Caco-2 (cell line): ENCODE measurements around the gene FAM234A. TPM values are rescaled to one million over a fixed set of nuclear protein-coding genes. Genes with fewer than 3 reads are reported as not detected.
A peak's percentile ranks its signal among the peaks of the same experiment; 100 is the strongest.

ENCODE experiments used
- BruUV-seq: library from RNA; stranded (reverse); fragments of 400-500 nt; replicated peaks from 2 replicates; lab custom pipeline; 2021; lab: Mats Ljungman, UMichigan
- CTCF ChIA-PET: fragments of 300-600 bp; sonication (Branson Sonifier 250); formaldehyde crosslinking; loops from one replicate; lab custom pipeline; 2022; ENCODE audit warnings: antibody characterized with exemption; lab: Charles Lee
- POLR2A ChIA-PET: fragments of 300-600 bp; sonication (Branson Sonifier 250); formaldehyde crosslinking; loops from one replicate; lab custom pipeline; 2022; ENCODE audit warnings: antibody characterized with exemption; lab: Charles Lee
- DNase-seq, 2 experiments: peaks; one replicate each; pipeline versions ENCODE4 v3.0.0 to v3.0.0-alpha.2; 2020 to 2022
- H3K27me3 ChIP-seq: replicated peaks from 2 replicates; pipeline ENCODE4 v1.6.0; 2011; ENCODE audit warnings: low read length; ENCODE audit not compliant: control insufficient read depth, insufficient read depth
- H3K36me3 ChIP-seq: 2 replicates; pipeline ENCODE4 v1.5.1; 2011; ENCODE audit warnings: low read length; ENCODE audit not compliant: control insufficient read depth, insufficient read depth
- H3K4me1 ChIP-seq: fragments of 250-450 bp; sonication (Bioruptor Pico); 2 replicates; pipeline ENCODE4 v1.5.1; 2020; ENCODE audit warnings: mild to moderate bottlenecking
- H3K4me3 ChIP-seq: 2 replicates; pipeline ENCODE4 v1.5.1; 2011; ENCODE audit warnings: low read depth, mild to moderate bottlenecking, control low read depth, low read length
- H3K9me3 ChIP-seq: fragments of 250-450 bp; sonication (Bioruptor Pico); 2 replicates; pipeline ENCODE4 v1.5.1; 2020; ENCODE audit warnings: mild to moderate bottlenecking, moderate library complexity
- H3K27ac Mint-ChIP-seq: one replicate; pipeline ENCODE4 v1.8.0; 2022; ENCODE audit warnings: mixed read lengths; ENCODE audit not compliant: unreplicated experiment
- H3K27me3 Mint-ChIP-seq: one replicate; pipeline ENCODE4 v1.8.0; 2022; ENCODE audit warnings: mixed read lengths; ENCODE audit not compliant: insufficient read depth, unreplicated experiment
- H3K36me3 Mint-ChIP-seq: one replicate; pipeline ENCODE4 v1.8.0; 2022; ENCODE audit warnings: mild to moderate bottlenecking, mixed read lengths; ENCODE audit not compliant: insufficient read depth, unreplicated experiment
- H3K4me1 Mint-ChIP-seq: one replicate; pipeline ENCODE4 v1.8.0; 2022; ENCODE audit warnings: low read depth, mixed read lengths; ENCODE audit not compliant: unreplicated experiment
- H3K4me3 Mint-ChIP-seq: one replicate; pipeline ENCODE4 v1.8.0; 2022; ENCODE audit warnings: mild to moderate bottlenecking, moderate library complexity, mixed read lengths; ENCODE audit not compliant: unreplicated experiment
- H3K9me3 Mint-ChIP-seq: one replicate; pipeline ENCODE4 v1.8.0; 2022; ENCODE audit warnings: mixed read lengths; ENCODE audit not compliant: unreplicated experiment
- intact Hi-C: fragments of 100-400 bp; cut with micrococcal nuclease; formaldehyde crosslinking; loops from one replicate; pipeline ENCODE4 v1.10.0; 2022; ENCODE audit not compliant: unreplicated experiment
- total RNA-seq: library from RNA; stranded (reverse); gene quantifications from 2 replicates; pipeline ENCODE4 v1.2.3, GENCODE V29; 2022
- TF ChIP-seq, protein P1 (sequence below), 2 experiments: fragments of 200-600 bp in 1 of 2; IDR thresholded peaks; 1 replicate in 1 of 2; 2 replicates in 1 of 2; pipeline versions ENCODE4 v1.5.1 to v1.8.0; 2011 to 2022; ENCODE audit warnings: antibody characterized with exemption in 1 of 2, control low read depth in 1 of 2, inconsistent platforms in 1 of 2, low read depth in 1 of 2, low read length in 1 of 2, mild to moderate bottlenecking in 1 of 2, moderate library complexity in 1 of 2; ENCODE audit not compliant: insufficient read depth in 1 of 2, severe bottlenecking in 1 of 2, unreplicated experiment in 1 of 2

The FAM234A gene
- total RNA-seq, 1 experiment from 2014 or later: 77.7 TPM

DNA sequence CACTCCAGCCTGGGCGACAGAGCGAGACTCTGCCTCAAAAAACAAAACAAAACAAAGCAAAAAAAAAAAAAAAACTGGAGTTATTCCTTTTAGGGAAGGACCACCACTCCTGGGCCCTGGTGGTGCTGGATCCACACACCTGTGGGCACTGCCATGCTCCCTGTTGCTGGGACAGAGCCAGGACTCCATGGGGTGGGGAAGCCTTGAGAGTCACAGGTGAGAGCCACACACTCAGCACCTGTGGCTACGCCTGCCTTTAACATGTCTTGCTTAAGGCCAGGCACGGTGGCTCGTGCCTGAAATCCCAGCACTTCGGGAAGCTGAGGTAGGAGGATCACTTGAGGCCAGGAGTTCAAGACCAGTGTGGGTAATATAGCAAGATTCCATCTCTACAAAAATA, 66.6 kb downstream of the FAM234A start:
- no peak overlapping the region for H3K4me3 Mint-ChIP-seq
- no peaks in the 10 kb centered on the region; the same call in 1 of the 2 replicates for H3K36me3 ChIP-seq
- ChIA-PET CTCF (interaction anchor here (0.9 kb wide), 1 partner anchor 52 kb away, joined by 3 read pairs; no protein-coding TSS in a partner anchor), POLR2A (no interaction called here)
- H3K4me1 ChIP-seq: no peaks in the 10 kb centered on the region
- H3K9me3 ChIP-seq: no peaks in the 10 kb centered on the region
- TF ChIP-seq, protein P1, sequence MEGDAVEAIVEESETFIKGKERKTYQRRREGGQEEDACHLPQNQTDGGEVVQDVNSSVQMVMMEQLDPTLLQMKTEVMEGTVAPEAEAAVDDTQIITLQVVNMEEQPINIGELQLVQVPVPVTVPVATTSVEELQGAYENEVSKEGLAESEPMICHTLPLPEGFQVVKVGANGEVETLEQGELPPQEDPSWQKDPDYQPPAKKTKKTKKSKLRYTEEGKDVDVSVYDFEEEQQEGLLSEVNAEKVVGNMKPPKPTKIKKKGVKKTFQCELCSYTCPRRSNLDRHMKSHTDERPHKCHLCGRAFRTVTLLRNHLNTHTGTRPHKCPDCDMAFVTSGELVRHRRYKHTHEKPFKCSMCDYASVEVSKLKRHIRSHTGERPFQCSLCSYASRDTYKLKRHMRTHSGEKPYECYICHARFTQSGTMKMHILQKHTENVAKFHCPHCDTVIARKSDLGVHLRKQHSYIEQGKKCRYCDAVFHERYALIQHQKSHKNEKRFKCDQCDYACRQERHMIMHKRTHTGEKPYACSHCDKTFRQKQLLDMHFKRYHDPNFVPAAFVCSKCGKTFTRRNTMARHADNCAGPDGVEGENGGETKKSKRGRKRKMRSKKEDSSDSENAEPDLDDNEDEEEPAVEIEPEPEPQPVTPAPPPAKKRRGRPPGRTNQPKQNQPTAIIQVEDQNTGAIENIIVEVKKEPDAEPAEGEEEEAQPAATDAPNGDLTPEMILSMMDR (IDR thresholded peaks at IDR 0.05; ENCODE audit: insufficient read depth in 1 of 2, low read depth in 1 of 2, low read length in 1 of 2, severe bottlenecking in 1 of 2, unreplicated experiment in 1 of 2): no peak
- H3K9me3 Mint-ChIP-seq: no peaks in the 10 kb centered on the region
- H3K4me1 Mint-ChIP-seq: no peaks in the 10 kb centered on the region
- H3K27me3 Mint-ChIP-seq: no peaks in the 10 kb centered on the region
- no peak for DNase-seq
- H3K27ac Mint-ChIP-seq: no peak overlapping the region
- H3K27me3 ChIP-seq: no peaks in the 10 kb centered on the region
- H3K36me3 Mint-ChIP-seq: peaks cover 26% of the 10 kb centered on the region
- no peak overlapping the region for H3K4me3 ChIP-seq
- BruUV-seq: no TSS peak
- intact Hi-C loops: no loop called here

DNA sequence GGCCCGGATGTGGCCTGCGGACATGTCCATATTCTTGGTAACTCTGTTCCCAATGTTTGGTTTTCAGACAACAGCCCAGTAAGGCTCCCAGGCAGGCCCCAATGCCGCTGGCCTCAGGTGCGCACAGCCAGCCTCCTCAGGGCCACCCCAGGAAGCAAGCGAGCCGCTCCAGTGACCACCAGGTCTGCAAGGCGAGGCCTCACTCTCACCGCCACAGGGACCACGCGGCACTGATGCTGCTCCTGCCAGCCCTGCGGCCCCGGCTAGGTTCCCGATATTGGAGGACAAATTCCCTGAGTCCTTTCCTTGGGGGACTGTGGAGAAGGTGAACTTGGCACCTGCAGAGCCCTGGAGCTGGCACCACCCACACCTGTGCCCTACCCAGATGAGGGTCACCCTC, 67.3 kb downstream of the FAM234A start:
- Mint-ChIP-seq H3K27me3 (no peaks in the 10 kb centered on the region), H3K4me1 (no peaks in the 10 kb centered on the region), H3K36me3 (peaks cover 26% of the 10 kb centered on the region), H3K9me3 (no peaks in the 10 kb centered on the region), H3K27ac (no peak overlapping the region), H3K4me3 (no peak overlapping the region)
- DNase-seq: no peak
- no TSS peak for BruUV-seq
- no peaks in the 10 kb centered on the region for H3K4me1 ChIP-seq
- H3K4me3 ChIP-seq: no peak overlapping the region
- TF ChIP-seq, protein P1 (IDR thresholded peaks at IDR 0.05; ENCODE audit: insufficient read depth in 1 of 2, low read depth in 1 of 2, low read length in 1 of 2, severe bottlenecking in 1 of 2, unreplicated experiment in 1 of 2): no peak
- CTCF ChIA-PET: interaction anchor here (0.8 kb wide), 1 partner anchor 51 kb away, joined by 3 read pairs; no protein-coding TSS in a partner anchor
- POLR2A ChIA-PET: no interaction called here
- H3K9me3 ChIP-seq: no peaks in the 10 kb centered on the region
- no peaks in the 10 kb centered on the region for H3K27me3 ChIP-seq
- intact Hi-C loops: no loop called here
- no peaks in the 10 kb centered on the region; the same call in 1 of the 2 replicates for H3K36me3 ChIP-seq

DNA sequence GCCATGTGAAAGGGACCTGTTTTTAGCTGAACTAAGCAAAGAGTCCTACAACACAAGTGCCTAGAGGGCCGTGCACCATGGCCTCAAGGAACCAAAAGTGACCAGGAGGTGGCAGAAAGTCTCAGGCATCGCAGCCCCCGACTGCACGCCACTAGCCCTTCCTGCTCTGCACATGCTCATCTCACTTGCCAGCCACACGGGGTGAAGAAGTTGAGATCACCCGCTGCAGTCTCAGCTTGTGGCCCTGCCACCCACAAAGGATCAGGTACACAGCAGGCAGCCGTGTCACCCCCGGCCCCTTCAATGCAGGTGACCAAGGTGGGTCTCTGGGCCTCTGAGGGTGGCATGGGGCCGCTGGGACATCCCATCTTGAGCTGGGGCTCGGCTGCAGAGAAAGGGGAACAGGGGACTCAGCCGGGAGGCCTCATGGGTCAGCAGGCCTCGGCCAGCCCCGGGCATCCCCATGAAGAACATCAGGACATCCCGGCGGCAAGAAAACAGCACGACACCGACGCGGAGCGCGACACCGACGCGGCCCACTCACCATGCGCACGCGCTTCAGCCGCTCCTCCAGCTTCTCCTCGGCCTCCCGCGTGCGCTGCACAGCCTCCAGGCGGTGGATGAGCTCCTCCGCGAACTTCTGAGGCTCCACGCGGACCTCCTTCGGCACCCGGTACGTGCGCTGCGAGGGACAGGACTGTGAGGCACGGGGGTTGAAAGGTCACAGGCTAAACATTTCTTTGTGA, 69.3 kb downstream of the FAM234A start:
- BruUV-seq: no TSS peak
- H3K9me3 ChIP-seq: no peaks in the 10 kb centered on the region
- H3K36me3 ChIP-seq: peaks cover 1% of the 10 kb centered on the region
- no peaks in the 10 kb centered on the region for H3K4me1 ChIP-seq
- no peaks in the 10 kb centered on the region for H3K9me3 Mint-ChIP-seq
- intact Hi-C loops: loop anchor here (1.0 kb wide), 1 partner anchor 58 kb away; no protein-coding TSS in a partner anchor
- peak in 1 of 2 experiments; percentile 36 for DNase-seq
- TF ChIP-seq, protein P1 (IDR thresholded peaks at IDR 0.05; ENCODE audit: insufficient read depth in 1 of 2, low read depth in 1 of 2, low read length in 1 of 2, severe bottlenecking in 1 of 2, unreplicated experiment in 1 of 2): peak in 1 of 2 experiments; percentile 33
- H3K36me3 Mint-ChIP-seq: peaks cover 27% of the 10 kb centered on the region
- H3K4me3 ChIP-seq: no peak overlapping the region
- no peak overlapping the region for H3K27ac Mint-ChIP-seq
- ChIA-PET POLR2A (no interaction called here), CTCF (no interaction called here)
- no peaks in the 10 kb centered on the region for H3K4me1 Mint-ChIP-seq
- H3K27me3 Mint-ChIP-seq: no peaks in the 10 kb centered on the region
- H3K27me3 ChIP-seq: no peaks in the 10 kb centered on the region
- H3K4me3 Mint-ChIP-seq: no peak overlapping the region
